Activated T-cell treated with anti-CD3 and anti-CD28 coated beads for 1 hour (primary cell): Measurements from ENCODE around the gene UNC5A.

Source experiments
- DNase-seq: peaks from one replicate; pipeline ENCODE4 v3.0.0-alpha.2; 2020; ENCODE audit warnings: low read depth

The UNC5A gene

DNA sequence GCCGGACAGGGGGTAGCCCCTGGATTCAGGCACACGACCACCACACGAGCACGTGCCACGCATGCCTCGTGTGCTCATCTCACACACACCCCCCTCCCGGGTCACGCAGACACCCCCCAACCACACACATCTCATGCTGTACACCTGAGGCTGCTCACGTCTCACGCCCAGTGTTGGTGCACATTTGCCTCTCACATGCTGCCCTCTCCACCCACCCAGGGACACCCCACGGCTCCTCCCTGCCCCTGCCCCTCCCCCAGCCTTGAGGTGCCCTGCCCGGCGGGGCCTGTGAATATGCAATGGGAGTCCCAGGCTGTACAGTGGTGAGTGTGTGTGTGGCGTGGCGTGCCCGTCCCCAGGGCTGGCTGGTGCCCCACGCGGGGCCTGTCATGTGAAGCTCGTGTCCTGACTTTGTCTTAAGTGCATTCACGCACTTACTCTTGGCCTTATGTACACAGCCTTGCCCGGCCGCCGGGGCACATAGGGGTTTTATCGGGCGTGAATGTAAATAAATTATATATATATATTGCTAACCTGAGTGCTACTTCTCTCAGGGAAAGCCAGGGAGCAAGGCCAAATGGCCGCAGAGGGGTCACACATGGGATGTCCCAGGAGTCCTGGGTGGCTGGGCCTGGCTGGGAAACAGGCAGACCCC lies 70.1 kb downstream of the UNC5A start:
- no peak for DNase-seq

DNA sequence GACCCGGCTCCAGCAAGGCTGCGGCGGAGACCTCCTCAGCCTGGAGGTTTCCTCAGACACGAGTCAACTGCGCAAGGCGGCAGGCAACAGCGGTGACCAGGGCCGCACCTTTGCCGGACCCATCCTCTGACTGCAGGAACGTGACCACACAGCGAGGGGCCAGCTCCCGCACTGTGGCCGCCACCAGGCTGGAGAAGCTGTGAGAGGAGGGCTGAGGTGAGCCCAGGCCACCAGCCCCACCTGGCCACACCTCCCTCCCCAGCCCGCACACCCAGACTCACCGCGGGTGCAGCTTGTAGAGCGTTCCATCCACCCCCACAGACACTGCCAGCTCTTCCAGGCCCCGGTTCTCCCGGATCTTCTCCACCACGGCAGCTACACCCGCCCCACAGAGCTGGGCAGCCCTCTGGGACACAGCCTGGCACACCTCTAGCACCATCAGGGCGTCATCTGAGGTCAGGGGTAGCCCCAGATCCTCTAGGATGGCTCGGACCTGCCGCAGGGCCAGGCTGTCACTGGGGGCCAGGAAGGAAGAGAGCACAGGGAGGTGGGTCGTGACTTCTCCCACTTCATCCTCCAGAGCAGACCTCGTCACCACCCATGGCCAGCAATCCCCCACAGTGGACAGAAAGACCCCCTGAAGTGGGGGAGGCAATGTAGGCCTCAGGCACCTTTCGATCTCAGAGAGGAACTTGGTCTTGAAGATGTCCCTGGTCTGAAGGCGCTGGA lies 70.8 kb downstream of the UNC5A start:
- DNase-seq, result no peak

DNA sequence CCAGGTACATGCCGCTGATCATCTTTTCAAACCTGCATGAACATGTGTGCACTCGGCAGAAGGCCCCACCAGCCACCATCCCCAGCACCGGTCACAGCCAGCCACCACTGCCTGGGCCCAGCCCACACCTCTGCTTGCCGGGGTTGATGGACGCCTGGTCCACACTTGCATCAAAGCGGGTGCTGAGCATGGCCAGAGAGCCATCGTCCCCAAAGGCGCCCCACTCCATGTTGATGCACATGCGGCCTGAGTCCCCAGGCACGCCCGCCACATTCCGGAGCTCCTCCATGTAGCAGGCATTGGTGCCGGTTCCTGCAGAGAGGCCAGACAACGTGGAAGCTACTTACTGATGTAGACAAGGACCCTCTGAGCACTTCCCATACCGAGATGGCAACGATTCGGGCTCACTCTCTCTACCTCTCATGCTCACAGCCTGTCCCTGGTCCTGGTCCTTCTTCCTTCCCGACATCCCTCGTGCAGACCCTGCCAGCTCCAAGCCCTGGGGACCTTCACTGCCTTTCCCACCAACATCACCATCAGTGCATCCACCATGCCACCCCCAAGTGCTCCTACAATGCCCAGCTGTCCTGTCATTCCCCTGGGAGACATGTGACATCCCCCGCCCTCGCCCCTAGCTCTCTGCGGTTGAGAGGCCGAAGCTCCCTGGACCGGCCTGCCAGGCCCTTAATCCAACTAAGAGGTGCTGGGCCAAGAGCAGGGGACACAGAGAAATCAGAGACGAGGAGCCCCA lies 71.6 kb downstream of the UNC5A start:
- DNase-seq, result no peak

DNA sequence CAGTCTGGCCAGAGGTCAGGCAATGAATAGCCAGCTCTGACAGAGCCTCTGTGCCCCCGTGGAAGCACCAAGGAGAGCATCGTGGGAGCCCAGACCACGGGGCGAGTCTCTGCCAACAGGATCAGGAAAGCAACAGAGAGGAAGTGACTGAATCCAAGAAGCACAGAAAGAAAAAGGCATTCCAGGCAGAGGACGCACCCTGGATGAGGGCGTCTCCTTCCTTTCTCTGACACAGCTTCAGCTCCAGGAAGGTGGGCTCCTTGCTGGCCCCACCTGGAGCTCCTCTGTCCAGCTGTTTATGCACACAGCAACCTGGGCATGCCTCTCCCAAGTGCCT lies 72.2 kb downstream of the UNC5A start:
- DNase-seq, result no peak

DNA sequence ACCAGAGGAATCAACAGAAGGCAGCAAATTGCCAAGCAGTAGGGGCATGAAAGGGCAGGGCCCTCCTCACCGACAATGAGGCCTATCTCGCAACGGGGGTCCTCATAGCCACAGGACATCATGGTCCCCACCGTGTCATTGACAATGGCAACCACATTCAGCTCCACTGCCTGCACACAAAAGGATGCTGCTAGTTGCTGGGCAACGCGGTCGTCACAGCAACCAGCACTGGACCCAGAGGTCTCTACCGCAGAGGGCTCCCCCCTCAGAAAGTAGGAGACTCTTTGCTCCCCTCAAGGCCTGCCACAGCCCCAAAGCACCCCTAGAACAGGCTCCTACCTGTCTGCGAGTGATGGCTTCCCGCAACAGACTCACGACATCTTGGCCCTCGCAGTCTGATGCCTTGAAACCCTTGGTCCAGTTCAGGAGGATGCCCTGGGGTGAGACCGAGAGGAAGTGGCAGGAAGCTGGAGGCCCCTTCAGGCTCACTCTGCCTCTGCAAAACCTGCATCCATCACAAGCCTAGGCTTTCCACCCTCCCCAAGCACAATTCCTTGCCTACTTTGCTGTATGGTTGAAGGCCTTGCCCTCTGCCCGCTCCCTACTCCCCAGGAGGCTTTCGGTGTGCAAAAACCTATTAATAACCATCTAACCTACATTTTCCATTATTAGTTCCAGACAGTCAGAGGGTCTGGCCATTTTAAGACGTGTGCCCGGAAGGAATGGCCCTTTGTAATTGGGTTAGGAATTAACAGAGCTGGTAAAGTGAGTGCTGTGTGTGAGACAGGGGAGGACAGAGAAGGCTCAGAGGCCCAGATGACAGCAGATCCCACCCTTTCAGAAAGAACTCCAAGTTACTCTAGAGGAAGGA lies 73.6 kb downstream of the UNC5A start:
- DNase-seq, result no peak

DNA sequence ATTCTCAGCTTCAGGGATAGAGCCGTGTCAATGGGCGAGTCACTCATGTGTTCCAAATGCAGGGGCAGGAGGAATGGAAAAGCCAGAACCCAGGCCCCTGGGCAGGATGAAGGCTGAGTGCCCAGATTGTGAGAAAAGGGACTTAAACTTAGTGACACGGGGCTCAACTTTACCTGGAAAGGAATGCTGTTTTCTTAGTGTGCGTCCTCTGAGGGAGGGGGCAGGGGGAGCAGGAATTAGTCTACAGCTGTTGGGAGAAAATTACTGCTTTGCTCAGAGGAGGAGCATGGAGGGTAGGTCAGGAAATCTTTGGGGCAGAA lies 74.2 kb downstream of the UNC5A start:
- no peak for DNase-seq

DNA sequence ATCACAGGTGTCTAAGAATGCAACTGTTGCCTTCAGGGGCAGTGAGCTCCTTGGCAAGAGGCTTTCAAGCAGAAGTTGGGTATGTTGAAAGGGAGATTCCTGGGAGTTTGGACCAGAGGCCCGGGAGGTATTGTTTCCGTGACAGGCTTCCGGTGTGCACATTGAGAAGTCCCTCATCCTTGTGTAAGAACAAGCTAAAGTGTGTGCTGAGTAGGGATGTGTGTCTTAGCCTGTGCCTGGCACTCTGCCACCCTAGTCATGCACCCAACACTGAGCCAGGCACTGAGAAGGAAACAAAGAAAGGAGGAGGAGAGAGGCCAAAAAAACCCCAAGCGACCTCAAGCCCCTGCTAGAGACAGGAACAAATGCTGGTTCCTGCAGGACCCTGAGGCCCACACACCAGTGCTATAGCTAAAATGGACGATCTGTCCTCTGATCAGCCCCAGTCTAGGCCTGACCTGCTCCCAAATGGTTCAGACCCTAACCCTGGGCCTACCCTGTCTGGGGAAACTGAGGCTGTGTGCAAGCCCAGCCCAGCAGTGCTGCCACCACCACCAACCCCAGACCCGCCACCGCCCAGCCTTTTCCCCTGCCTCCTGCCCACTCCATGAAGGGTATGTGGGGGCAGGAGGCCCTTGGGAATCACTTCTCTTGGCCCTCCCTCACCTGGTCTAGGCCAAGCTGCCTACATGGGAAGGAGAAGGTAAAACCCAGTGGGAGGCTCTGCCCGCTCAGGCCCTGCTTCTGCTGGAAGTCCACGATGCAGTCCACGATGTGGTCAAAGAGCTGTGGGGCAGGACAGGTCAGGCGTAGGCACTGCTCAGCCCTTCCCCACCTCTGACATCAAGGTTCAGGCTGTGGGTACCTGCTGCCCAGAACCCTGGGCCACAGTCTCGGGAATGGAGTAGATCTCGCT lies 76.2 kb downstream of the UNC5A start:
- DNase-seq, result no peak

DNA sequence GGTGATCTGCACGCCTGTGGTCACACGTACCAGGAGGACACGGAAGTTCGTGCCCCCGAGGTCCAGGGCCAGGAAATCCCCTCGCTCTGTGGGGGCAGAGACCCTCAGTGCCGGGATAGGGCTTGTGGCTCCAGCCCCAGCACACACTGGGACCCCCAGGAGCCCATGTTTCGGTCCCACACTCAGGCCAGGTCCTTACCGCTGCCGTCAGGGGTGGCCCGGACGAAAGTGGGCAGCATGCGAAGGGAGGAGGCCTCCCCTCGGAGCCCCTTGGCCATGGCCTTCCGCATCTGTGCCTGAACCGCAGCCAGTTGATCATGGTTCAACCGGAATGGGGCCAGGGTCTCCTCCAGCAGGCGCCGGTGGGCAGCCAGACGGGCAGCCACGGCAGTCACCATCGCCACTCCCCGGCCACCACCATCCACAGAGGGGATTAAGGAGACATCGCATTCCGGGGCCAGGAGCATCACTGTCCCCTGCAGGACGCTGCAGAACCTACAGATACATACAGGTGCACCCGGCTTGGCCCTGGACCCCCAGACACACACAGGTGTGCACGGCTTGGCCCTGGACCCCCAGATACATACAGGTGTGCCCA lies 77.0 kb downstream of the UNC5A start:
- DNase-seq, result no peak

DNA sequence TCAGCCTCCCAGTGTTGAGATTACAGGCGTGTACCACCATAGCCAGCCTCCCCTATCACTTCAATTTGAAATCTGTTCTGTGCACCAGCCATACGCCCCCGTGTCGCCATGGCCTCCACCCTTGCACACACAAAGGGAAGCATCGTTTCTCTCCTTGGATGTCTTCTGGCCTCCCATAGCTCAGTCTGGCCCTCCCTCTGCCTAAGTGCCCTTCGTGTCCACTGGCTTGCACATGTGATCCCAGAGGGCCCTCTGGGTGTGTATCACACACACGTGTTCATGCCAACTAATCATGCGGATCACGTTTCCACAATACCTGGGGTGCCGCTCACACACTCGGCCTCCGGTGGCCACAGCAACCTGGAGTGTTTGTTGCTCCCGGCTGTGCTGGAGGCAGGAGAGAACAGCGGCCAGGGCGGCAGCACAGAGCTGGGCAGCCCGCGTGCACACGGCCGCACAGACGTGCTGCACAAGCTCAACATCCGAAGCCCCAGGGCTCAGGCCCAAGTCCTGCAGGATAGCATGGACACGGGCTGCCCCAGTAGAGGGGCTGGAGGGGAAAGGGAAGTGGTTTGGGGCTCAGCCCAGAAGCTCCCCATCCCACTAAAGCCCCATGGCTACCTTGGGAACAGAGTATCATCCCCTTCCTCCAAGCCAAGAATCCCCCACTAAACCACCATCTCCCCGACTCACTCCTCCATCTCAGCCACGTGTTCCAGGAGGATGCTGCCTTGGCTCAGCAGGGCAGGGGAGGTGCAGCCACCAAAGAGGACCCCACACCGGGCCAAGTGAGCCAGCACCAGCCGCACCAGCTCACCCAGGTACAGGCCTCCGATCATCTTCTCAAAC lies 77.9 kb downstream of the UNC5A start:
- no peak for DNase-seq

DNA sequence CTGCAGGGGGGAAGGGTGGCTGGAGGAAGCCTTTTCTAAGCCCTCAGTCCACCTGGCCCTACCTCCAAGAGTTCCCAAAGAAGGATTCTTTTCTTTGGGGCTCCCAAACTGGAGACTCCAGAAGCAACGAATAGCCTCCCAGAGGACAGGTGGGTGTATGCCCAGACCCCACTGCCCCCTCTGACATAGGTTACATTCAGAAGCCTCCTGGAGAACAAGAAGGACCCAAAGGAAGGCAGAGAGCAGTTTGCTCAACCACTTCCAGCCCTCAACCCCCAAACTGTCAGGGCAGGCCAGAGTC lies 78.5 kb downstream of the UNC5A start:
- no peak for DNase-seq

DNA sequence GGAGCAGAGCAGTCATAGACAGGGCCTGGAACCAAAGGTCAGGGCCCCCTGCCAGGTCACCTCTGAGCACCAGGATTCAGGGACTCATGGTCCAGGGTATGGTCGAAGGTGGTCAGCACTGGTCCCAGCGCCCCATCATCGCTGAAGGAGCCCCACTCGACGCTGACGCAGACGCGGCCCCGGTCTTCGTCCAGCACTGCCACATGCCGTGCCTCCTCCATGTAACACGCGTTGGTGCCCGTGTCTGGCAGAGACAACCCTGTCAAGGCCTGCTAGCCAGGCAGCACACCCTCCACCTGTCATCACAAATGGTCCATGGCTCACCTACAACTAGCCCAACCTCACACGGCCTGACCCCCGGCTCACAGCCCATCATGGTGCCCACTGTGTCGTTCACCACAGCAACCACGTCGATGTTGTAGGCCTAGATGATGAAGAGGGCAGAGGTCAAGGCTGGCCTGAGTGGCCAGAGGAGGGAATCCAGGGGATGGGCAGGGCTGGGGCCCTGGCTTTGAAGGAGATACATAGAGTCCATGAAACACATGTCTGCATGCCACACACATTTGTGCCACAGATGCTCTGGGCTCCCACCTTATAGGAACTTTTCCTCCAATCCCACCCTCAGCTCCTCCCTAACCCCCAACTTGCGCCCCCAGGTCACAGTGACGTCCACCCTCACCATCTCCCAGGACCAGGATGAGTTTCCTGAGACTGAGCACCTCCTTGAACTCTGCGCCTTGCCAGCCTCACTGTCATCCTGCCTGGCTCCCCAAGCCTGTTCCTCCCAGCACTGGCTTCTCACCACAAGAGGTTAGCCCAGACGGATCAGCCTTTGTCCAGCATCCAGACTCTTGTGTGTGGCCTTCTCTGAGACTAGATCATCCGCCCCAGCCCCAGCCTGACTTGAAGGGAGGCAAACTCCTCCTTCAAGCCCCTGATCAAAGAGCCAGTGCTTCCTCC lies 79.2 kb downstream of the UNC5A start:
- DNase-seq, result no peak

DNA sequence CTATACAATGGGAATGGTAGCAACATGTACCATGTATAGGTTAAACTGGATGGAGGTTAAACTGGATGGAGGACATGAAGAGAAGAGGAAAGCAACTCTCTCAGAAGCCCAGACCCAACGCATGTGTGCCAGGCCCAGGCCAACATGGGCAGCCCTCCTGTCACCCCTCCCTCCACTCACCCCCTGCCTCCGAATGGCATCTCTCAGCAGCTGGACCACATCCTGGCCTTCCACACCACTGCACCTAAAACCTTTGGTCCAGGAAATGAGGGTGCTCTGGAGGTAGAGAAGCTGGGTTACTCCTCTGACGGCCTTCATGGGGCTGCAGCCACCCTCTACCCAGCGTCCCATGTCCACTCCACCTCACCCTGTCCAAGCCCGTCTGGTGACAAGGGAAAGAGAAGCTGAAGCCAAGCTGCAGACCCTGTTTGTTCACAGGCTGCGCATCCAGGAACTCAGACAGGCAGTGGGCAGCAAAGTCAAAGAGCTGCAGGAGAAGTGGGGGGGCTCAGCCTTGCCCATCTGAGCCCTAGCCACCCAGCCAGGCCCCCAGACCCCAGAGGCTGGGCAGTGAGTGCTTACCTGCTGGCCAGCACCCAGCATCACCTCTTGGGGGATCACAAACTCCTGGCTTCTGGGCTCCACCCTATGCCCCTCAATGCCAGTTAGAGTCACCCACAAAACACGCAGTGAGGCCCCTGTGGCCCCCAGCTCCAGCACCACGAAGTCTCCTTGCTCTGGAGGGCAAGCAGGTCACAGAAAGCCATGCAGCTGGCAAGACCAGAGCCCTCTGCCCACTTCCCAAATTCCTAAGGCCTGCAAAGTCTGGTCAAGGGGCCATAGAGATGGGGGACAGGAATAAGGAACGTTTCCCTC lies 80.3 kb downstream of the UNC5A start:
- DNase-seq, result no peak

DNA sequence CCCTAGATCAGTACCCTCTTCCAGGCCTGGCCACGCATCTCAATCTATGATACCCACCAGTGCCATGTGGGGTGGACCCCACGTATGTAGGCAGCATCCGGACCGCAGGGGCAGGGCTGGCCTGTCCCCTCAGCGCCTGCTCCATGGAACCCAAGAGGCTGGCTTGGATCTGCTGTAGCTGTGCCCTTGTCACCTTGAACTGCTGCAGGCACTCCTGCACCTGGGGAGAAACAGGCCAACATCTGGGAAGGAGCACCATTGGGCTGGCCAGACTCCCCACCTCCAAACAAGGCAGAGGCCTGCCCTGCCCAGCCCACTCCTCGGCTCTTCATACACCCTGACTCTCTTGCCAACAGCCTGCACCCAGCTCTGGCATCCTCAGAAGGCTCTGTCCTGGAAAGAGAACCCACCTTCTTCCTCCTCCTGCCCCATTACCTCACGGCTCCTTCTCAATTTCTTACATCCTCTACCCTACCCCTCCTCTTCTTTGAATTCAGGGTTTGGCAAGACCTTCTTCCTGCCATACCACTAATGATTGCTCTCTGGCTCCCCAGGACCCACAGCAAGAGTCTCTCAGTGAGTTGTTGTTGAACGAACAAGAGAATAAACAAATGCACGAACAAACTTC lies 81.1 kb downstream of the UNC5A start:
- DNase-seq, result no peak

DNA sequence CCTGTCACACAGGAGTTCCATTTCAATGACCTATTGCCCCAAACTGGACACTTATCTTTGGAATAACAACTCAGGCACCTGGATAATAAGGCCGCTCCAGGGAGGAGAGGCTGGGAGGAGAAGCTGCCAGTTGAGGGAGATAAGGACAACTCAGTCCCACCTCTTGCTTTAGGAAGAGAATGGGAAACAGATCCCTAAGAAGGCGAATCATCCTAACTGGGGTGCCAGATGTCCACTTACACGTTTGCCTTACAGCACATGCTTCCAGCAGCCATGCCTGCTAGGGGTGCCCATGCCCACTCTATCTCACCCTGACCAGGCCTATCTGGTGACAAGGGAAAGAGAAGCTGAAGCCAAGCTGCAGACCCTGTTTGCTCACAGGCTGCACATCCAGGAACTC lies 82.3 kb downstream of the UNC5A start:
- no peak for DNase-seq

DNA sequence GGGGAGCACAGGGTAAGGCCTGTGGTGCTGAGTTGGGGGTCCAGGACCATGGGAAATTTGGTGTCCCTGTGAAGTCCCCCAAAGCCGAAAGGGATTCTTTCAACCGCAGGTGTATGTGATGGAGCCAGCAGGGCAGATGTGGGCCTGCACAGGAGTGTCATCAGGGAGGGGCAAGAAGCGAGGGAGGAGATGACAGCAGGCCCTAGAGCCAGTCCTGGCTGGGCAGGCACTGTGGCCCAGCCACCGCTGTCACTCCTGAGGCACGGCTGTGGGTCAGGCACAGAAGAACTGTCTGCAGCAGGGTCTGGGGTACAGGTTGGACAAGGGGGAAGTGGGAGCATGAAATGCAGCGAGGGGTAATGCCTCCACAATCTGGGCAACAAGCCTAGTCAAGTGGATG lies 83.9 kb downstream of the UNC5A start:
- DNase-seq, result no peak

DNA sequence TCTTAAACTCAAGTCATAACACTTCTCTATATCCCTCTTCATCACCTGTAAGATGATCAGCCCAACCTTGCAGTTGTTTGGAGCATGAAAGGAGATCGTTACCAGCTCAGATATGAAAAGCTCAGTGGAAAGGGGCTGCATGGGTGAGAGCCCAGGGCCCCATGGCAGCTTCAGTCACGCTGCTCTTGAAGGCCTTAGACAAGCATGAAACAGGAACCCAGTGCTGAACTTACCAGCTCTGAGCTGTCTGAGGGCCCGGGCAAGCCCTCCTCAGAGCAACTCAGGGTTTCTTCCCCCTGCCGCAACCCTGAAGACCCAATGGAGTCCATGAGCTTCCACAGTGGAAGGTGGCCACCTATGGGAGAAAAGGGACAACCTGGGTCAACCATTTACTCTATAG lies 85.5 kb downstream of the UNC5A start:
- DNase-seq, result no peak

DNA sequence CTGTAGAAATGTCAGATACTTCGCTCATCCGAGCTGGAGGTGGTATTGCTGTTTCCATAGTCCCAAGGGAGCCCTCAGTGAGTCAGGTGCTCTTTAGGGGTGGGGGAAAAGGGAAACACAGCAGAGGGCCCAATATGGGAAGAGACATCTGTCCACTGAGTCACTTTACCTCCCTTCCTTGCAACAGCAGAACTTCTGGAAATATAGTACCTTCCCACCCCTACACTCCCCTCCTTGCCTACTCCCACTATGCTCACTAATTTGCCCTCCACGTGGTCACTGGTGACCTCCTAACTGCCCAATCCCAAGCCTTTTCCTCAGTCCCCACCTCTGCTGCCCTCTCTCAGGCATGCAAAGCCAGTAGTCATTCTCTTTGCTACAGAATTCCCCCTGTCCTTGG lies 86.9 kb downstream of the UNC5A start:
- no peak for DNase-seq
